H1 (cell line): ENCODE measurements around the gene AP3D1.

Source experiments
- CTCF ChIP-seq, 3 experiments: IDR thresholded peaks; 1 replicate in 2 of 3; 2 replicates in 1 of 3; pipeline versions ENCODE4 v1.5.1 to v1.6.1; 2011; ENCODE audit warnings: low read length in 3 of 3, mild to moderate bottlenecking in 3 of 3, inconsistent platforms in 2 of 3, low read depth in 1 of 3, moderate library complexity in 1 of 3; ENCODE audit not compliant: insufficient read depth in 1 of 3; ENCODE audit errors: control extremely low read depth in 1 of 3
- EZH2 ChIP-seq: fragments of 200-600 bp; sonication (generic); IDR thresholded peaks from 2 replicates; pipeline ENCODE4 v1.7.1; 2012; ENCODE audit warnings: low read depth, mild to moderate bottlenecking, moderate library complexity, low read length, inconsistent platforms; ENCODE audit not compliant: severe bottlenecking
- GABPA ChIP-seq: IDR thresholded peaks from 2 replicates; pipeline ENCODE4 v1.6.1; 2011; ENCODE audit warnings: mild to moderate bottlenecking, low read length, moderate library complexity, borderline replicate concordance; ENCODE audit not compliant: insufficient read depth
- POLR2A ChIP-seq, 2 experiments: IDR thresholded peaks; 1 replicate in 1 of 2; 2 replicates in 1 of 2; pipeline ENCODE4 v1.6.1; 2011; ENCODE audit warnings: low read depth in 2 of 2, low read length in 2 of 2, mild to moderate bottlenecking in 2 of 2; ENCODE audit errors: control extremely low read depth in 1 of 2

DNA sequence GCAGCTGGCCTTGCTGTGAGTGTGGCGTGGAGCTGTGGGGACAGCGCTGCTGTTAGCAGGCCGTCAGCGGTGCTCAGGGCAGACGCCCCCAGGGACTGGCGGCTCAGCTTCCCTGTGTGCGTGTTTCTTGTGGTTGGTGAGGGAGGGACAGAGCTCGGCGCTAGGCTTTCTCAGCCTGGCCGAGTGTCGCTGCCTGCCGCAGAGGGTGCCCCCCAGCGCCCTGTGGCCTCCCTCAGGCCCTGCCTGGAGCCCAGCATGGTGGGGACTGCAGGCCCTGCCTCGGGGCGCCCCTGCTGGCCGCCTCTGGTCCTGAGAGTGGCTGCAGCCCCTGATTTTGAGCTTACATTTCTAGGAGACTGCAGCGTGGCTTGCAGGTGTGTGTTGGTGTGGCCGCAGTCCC, 47.8 kb upstream of the AP3D1 start:
- TF ChIP-seq GABPA (peak; percentile 79; the same call in 1 of the 2 replicates), EZH2 (no peak), POLR2A (IDR thresholded peaks at IDR 0.05; ENCODE audit: control extremely low read depth in 1 of 2, low read depth in 2 of 2, low read length in 2 of 2) (no peak), CTCF (IDR thresholded peaks at IDR 0.05; ENCODE audit: control extremely low read depth in 1 of 3, insufficient read depth in 1 of 3, low read depth in 1 of 3, low read length in 3 of 3) (peak; percentile 76 to 82 (median 76))
